Prostate gland (tissue), 2 donors: ENCODE results near the gene C11orf91. TPM values are rescaled to one million over a fixed set of nuclear protein-coding genes. Genes with fewer than 3 reads are reported as not detected.

Experiments
- DNase-seq: peaks from one replicate; pipeline ENCODE4 v3.0.0-alpha.2; 2019; ENCODE audit warnings: low spot score
- H3K27ac ChIP-seq, 2 donors: fragments of 200-600 bp; sonication (generic); 2 replicates each; pipeline ENCODE4 v1.5.1; 2017 to 2019
- H3K27me3 ChIP-seq: fragments of 200-600 bp; sonication (generic); replicated peaks from 2 replicates; pipeline ENCODE4 v1.5.1; 2019; ENCODE audit not compliant: insufficient read depth
- H3K36me3 ChIP-seq, 2 donors: fragments of 200-600 bp; sonication (generic); 1 replicate in 1 of 2; 2 replicates in 1 of 2; pipeline versions ENCODE4 v1.5.1 to v1.8.1; 2017 to 2019
- H3K4me1 ChIP-seq: fragments of 200-600 bp; sonication (generic); replicated peaks from 2 replicates; pipeline ENCODE4 v1.5.1; 2019
- H3K4me3 ChIP-seq, 2 donors: fragments of 200-600 bp; sonication (generic); 2 replicates each; pipeline ENCODE4 v1.5.1; 2017 to 2019
- H3K9me3 ChIP-seq: fragments of 200-600 bp; sonication (generic); 2 replicates; pipeline ENCODE4 v1.5.1; 2017
- POLR2A ChIP-seq: fragments of 450-650 bp; IDR thresholded peaks from one replicate; pipeline ENCODE4 v1.6.1; 2016; ENCODE audit warnings: antibody characterized with exemption, mild to moderate bottlenecking
- POLR2AphosphoS5 ChIP-seq: sonication (generic); formaldehyde crosslinking; IDR thresholded peaks from one replicate; pipeline ENCODE4 v1.6.1; 2017; ENCODE audit warnings: antibody characterized with exemption
- WGBS: methylation state at CpG from one replicate; pipeline ENCODE4 v1.1.5; 2018; 5-methylcytosine and 5-hydroxymethylcytosine counted together
- intact Hi-C: fragments of 100-400 bp; cut with DNase I; formaldehyde crosslinking; loops from one replicate; pipeline ENCODE4 v1.14.2; 2022
- total RNA-seq, 2 donors: library from RNA; depleted of rRNA; stranded (reverse); fragments of >200 nt; gene quantifications; one replicate each; pipeline ENCODE4 v1.1.0, GENCODE V29; 2016
- TF ChIP-seq, protein P1 (sequence below), 4 experiments: fragments of 200-600 bp in 2 of 4; fragments of 450-650 bp in 2 of 4; sonication (generic) in 2 of 4; IDR thresholded peaks; 1 replicate in 3 of 4; 2 replicates in 1 of 4; pipeline ENCODE4 v1.5.1; 2016 to 2019; ENCODE audit warnings: antibody characterized with exemption in 4 of 4, mild to moderate bottlenecking in 2 of 4, moderate library complexity in 2 of 4

The C11orf91 gene
- total RNA-seq, 2 donors from 2014 or later = not detected

DNA sequence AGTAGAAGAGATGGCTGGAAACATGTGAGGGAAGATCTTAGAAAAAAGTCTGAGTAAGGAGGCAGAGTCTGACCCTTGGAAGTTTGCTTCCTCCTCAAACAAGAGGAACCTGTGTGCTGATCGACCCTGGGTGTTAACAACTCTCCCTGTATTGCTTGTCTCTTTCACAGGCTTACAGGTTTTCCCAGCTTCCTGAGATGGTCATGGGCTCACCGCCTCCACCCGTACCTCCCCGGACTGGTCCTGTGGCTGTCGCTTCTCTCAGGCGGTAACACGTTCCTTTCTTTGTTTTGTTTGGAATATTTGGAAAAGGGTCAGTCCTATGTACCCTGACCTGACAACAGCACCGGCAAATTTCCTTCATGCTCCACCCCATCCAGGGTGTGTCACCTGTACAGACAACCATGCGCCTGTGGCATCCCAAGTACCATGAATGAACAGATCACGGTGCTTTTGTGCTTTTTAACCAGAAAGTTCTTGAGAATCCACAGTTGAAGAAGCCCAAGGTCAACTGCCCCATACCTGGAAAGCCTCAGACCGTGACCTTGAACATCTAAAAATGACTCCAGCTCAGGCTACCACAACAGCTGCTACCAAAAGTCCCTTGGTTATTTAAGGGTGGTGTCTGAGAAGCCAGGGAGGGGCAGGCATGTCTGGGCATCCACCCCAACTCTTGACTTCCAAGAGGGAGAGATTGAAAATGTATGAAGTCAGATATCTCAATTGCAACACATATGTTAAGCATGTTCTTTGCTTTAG lies 44.6 kb downstream of the C11orf91 start:
- Histone ChIP-seq H3K27ac (no peak overlapping the region), H3K4me1 (no peaks in the 10 kb centered on the region), H3K27me3 (no peaks in the 10 kb centered on the region), H3K9me3 (no peaks in the 10 kb centered on the region), H3K4me3 (no peak overlapping the region), H3K36me3 (no peaks in the 10 kb centered on the region)
- WGBS = 69% methylated on average over 11 of the region's 11 CpGs
- intact Hi-C loops = no loop called here
- no peak for DNase-seq
- TF ChIP-seq, protein P1, sequence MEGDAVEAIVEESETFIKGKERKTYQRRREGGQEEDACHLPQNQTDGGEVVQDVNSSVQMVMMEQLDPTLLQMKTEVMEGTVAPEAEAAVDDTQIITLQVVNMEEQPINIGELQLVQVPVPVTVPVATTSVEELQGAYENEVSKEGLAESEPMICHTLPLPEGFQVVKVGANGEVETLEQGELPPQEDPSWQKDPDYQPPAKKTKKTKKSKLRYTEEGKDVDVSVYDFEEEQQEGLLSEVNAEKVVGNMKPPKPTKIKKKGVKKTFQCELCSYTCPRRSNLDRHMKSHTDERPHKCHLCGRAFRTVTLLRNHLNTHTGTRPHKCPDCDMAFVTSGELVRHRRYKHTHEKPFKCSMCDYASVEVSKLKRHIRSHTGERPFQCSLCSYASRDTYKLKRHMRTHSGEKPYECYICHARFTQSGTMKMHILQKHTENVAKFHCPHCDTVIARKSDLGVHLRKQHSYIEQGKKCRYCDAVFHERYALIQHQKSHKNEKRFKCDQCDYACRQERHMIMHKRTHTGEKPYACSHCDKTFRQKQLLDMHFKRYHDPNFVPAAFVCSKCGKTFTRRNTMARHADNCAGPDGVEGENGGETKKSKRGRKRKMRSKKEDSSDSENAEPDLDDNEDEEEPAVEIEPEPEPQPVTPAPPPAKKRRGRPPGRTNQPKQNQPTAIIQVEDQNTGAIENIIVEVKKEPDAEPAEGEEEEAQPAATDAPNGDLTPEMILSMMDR (IDR thresholded peaks at IDR 0.05) = no peak
- no peak for TF ChIP-seq POLR2AphosphoS5
- no peak for TF ChIP-seq POLR2A

DNA sequence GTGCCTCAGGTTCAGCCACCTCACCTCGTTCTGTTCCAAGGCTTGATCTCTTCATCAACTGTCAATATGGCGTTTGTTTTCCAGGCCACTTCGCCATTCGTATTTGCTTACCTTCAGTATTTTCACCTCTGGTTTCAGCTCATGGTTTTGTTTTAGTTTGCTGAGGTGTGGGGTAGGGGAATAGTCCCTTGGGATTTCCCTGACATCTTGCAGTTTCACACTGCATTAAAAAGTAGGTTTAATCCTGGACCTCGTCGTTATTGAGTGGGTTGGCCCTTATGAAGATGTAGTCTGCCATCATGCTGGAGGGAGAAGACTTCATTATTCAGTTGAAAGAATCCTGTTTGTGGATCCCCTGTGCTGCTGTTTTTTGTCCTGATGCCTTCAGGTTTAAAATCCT lies 46.0 kb downstream of the C11orf91 start:
- H3K9me3 ChIP-seq = no peaks in the 10 kb centered on the region
- H3K4me3 ChIP-seq = no peak overlapping the region
- DNase-seq = no peak
- TF ChIP-seq, protein P1 (IDR thresholded peaks at IDR 0.05) = no peak
- TF ChIP-seq POLR2AphosphoS5 = no peak
- TF ChIP-seq POLR2A = no peak
- no peaks in the 10 kb centered on the region for H3K36me3 ChIP-seq
- no peaks in the 10 kb centered on the region for H3K4me1 ChIP-seq
- WGBS = 90% methylated on average over 6 of the region's 6 CpGs
- no peak overlapping the region for H3K27ac ChIP-seq
- H3K27me3 ChIP-seq = peaks cover 1% of the 10 kb centered on the region
- intact Hi-C loops = no loop called here

DNA sequence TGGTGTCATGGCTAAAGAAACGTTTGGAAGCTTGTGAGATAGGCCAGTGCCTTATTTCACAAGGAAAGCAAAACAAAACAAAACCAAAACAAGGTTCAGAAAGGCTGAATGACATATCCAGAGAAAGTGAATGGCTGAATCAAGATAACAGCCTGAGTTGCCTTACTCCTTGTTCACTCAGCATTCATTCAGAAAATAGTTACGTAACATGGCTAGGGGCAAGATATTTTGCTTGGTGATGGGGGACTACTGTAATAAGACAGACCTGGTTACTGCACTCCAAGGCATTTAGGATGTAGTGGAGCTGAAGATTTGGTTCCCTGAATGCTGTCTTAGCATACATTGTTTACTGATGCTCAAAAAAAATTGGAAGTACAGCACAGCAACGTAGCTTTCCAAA lies 47.7 kb downstream of the C11orf91 start:
- no peak overlapping the region for H3K27ac ChIP-seq
- 70% methylated on average over 3 of the region's 3 CpGs for WGBS
- no peak for DNase-seq
- intact Hi-C loops = no loop called here
- peaks cover 1% of the 10 kb centered on the region for H3K27me3 ChIP-seq
- H3K36me3 ChIP-seq = no peaks in the 10 kb centered on the region
- no peaks in the 10 kb centered on the region for H3K9me3 ChIP-seq
- no peaks in the 10 kb centered on the region for H3K4me1 ChIP-seq
- no peak for TF ChIP-seq POLR2AphosphoS5
- no peak for TF ChIP-seq POLR2A
- TF ChIP-seq, protein P1 (IDR thresholded peaks at IDR 0.05) = no peak
- no peak overlapping the region for H3K4me3 ChIP-seq

DNA sequence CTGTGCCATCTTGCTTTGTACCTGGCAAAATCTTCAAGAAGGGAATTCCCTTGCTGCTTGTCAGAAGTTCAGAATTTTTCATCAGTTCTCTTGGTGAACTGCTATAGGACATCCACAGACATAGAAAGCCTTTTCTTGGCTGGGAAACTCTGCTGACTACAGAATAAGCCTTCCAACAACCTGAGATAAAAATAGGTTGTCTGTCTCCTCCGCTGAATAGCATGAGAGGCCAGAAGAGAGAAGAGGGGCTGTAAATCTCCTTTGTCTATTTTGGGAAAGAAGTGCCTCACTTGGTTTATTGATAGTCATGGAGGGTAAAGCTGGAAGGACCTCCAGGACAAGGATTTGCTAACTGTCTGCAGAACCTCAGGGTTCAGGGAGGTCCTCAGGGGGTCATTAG lies 48.2 kb downstream of the C11orf91 start:
- no peak for DNase-seq
- intact Hi-C loops = no loop called here
- Histone ChIP-seq H3K36me3 (no peaks in the 10 kb centered on the region), H3K27me3 (peaks cover 1% of the 10 kb centered on the region), H3K4me1 (no peaks in the 10 kb centered on the region), H3K27ac (no peak overlapping the region), H3K4me3 (no peak overlapping the region), H3K9me3 (no peaks in the 10 kb centered on the region)
- 71% methylated on average over 1 of the region's 1 CpG for WGBS
- no peak for TF ChIP-seq POLR2A
- no peak for TF ChIP-seq POLR2AphosphoS5
- TF ChIP-seq, protein P1 (IDR thresholded peaks at IDR 0.05) = no peak

DNA sequence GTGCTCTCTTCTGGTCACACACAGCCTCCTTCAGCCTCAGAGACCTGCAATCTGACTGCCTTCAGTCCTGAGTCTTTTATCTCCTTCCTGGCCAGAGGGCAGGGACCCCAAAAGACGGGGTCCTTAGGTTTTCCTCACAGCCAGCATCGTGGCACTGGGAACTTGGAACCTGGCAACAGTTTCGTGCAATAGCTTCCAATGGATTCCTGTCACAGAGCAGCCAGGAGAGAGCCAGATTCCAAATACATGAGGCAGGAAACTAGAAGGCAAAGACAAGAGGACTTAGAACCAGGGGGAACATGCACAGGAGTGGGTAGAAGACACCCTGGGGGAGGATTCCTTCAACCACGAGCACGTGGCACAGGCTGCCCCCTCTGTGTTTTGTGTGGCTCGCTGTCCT lies 48.6 kb downstream of the C11orf91 start:
- Histone ChIP-seq H3K4me3 (no peak overlapping the region), H3K27ac (no peak overlapping the region), H3K27me3 (peaks cover 1% of the 10 kb centered on the region), H3K4me1 (no peaks in the 10 kb centered on the region), H3K9me3 (no peaks in the 10 kb centered on the region), H3K36me3 (no peaks in the 10 kb centered on the region)
- TF ChIP-seq, protein P1 (IDR thresholded peaks at IDR 0.05) = no peak
- no peak for TF ChIP-seq POLR2A
- no peak for TF ChIP-seq POLR2AphosphoS5
- intact Hi-C loops = no loop called here
- no peak for DNase-seq
- WGBS = 29% methylated on average over 6 of the region's 6 CpGs
